Panc1 (cell line): ENCODE results near the gene UBTF. TPM values are rescaled to one million over a fixed set of nuclear protein-coding genes. Genes with fewer than 3 reads are reported as not detected.

ENCODE experiments used
- ATAC-seq: fragments of 200-7000 bp; cut with Tn5 transposase; 2 replicates; pipeline ENCODE4 v1.9.1; 2020; ENCODE audit warnings: mild to moderate bottlenecking, moderate library complexity
- BruUV-seq: library from RNA; stranded (reverse); fragments of 400-500 nt; replicated peaks from 2 replicates; lab custom pipeline; 2021; lab: Mats Ljungman, UMichigan
- CTCF ChIA-PET: fragments of 300-600 bp; sonication (Branson Sonifier 250); formaldehyde crosslinking; loops from one replicate; lab custom pipeline; 2022; ENCODE audit warnings: antibody characterized with exemption; lab: Charles Lee
- POLR2A ChIA-PET: fragments of 300-600 bp; sonication (Branson Sonifier 250); formaldehyde crosslinking; loops from one replicate; lab custom pipeline; 2022; ENCODE audit warnings: antibody characterized with exemption; lab: Charles Lee
- DNase-seq: peaks from one replicate; pipeline ENCODE4 v3.0.0-alpha.2; 2010; ENCODE audit warnings: low read depth, low spot score
- H3K27ac ChIP-seq: 2 replicates; pipeline ENCODE4 v1.5.1; 2011; ENCODE audit warnings: mild to moderate bottlenecking, low read length, inconsistent platforms
- H3K27me3 ChIP-seq: fragments of 200-500 bp; sonication (Bioruptor generic); 2 replicates; pipeline ENCODE4 v1.6.0; 2014; ENCODE audit warnings: low read length, inconsistent platforms; ENCODE audit not compliant: control insufficient read depth, insufficient read depth
- H3K36me3 ChIP-seq: fragments of 200-500 bp; sonication (Bioruptor generic); 2 replicates; pipeline ENCODE4 v1.5.1; 2014; ENCODE audit warnings: inconsistent platforms, mild to moderate bottlenecking, low read length, moderate library complexity; ENCODE audit not compliant: control insufficient read depth, insufficient read depth
- H3K4me1 ChIP-seq: 2 replicates; pipeline ENCODE4 v1.5.1; 2011; ENCODE audit warnings: inconsistent platforms, mild to moderate bottlenecking, low read length, moderate library complexity; ENCODE audit not compliant: control insufficient read depth, insufficient read depth
- H3K4me3 ChIP-seq, 2 experiments: 2 replicates each; pipeline ENCODE4 v1.5.1; 2011 to 2012; ENCODE audit warnings: low read depth in 2 of 2, low read length in 2 of 2, mild to moderate bottlenecking in 2 of 2, inconsistent platforms in 1 of 2, moderate library complexity in 1 of 2
- H3K9me3 ChIP-seq: fragments of 200-500 bp; sonication (Bioruptor generic); 2 replicates; pipeline ENCODE4 v1.5.1; 2014; ENCODE audit warnings: low read depth, mild to moderate bottlenecking, inconsistent platforms, low read length, moderate library complexity; ENCODE audit not compliant: control insufficient read depth, insufficient read depth
- CTCF ChIP-seq: fragments of 450-650 bp; IDR thresholded peaks from 2 replicates; pipeline ENCODE4 v1.5.1; 2017; ENCODE audit warnings: mild to moderate bottlenecking
- POLR2AphosphoS5 ChIP-seq: IDR thresholded peaks from 2 replicates; pipeline ENCODE4 v1.6.1; 2012; ENCODE audit warnings: mild to moderate bottlenecking, low read depth, low read length, moderate library complexity
- REST ChIP-seq, 2 experiments: IDR thresholded peaks; 2 replicates each; pipeline ENCODE4 v1.6.1; 2011 to 2012; ENCODE audit warnings: low read depth in 2 of 2, control low read depth in 1 of 2, low read length in 1 of 2, mild to moderate bottlenecking in 1 of 2, moderate library complexity in 1 of 2; ENCODE audit not compliant: insufficient read depth in 1 of 2
- SIN3A ChIP-seq: IDR thresholded peaks from 2 replicates; pipeline ENCODE4 v1.6.1; 2012; ENCODE audit warnings: low read depth, mild to moderate bottlenecking, low read length, moderate library complexity, borderline replicate concordance; ENCODE audit not compliant: insufficient read depth
- TCF7L2 ChIP-seq: IDR thresholded peaks from 2 replicates; pipeline ENCODE4 v1.6.1; 2011; ENCODE audit warnings: mild to moderate bottlenecking, low read depth, low read length, inconsistent platforms
- in situ Hi-C: cut with HindIII; loops from 2 replicates; pipeline ENCODE4 v1.10.0; 2016; ENCODE audit warnings: low sequenced_read_pairs, low pct_unique_long_range_greater_than_20kb
- intact Hi-C: fragments of 100-400 bp; cut with micrococcal nuclease; formaldehyde crosslinking; loops from one replicate; pipeline ENCODE4 v1.10.0; 2022; ENCODE audit not compliant: unreplicated experiment
- total RNA-seq: library from RNA; stranded (reverse); gene quantifications from one replicate; pipeline ENCODE4 v1.2.1, GENCODE V29; 2021; ENCODE audit not compliant: unreplicated experiment

Gene UBTF
- total RNA-seq, 1 experiment from 2014 or later, result 116 TPM

GRCh38 chr17:44204441-44204882 lies 15.0 kb downstream of the UBTF start:
- in situ Hi-C loops, result no loop called here
- TF ChIP-seq CTCF (no peak), SIN3A (no peak), REST (IDR thresholded peaks at IDR 0.05; ENCODE audit: insufficient read depth in 1 of 2, low read depth in 2 of 2, low read length in 1 of 2) (no peak), POLR2AphosphoS5 (no peak), TCF7L2 (no peak)
- POLR2A ChIA-PET, result no interaction called here

GRCh38 chr17:44203731-44204440 lies 15.6 kb downstream of the UBTF start:
- TF ChIP-seq SIN3A, result no peak
- TF ChIP-seq POLR2AphosphoS5, result no peak
- peak; percentile 81 for TF ChIP-seq CTCF
- no peak for TF ChIP-seq TCF7L2
- TF ChIP-seq REST (IDR thresholded peaks at IDR 0.05; ENCODE audit: insufficient read depth in 1 of 2, low read depth in 2 of 2, low read length in 1 of 2), result no peak
- DNase-seq, result no peak
- no TSS peak for BruUV-seq
- no peak for ATAC-seq
- Histone ChIP-seq H3K4me3 (no peak overlapping the region), H3K27ac (no peak overlapping the region), H3K4me1 (peaks cover 14% of the 10 kb centered on the region), H3K36me3 (no peaks in the 10 kb centered on the region; the same call in 1 of the 2 replicates), H3K27me3 (no peaks in the 10 kb centered on the region), H3K9me3 (no peaks in the 10 kb centered on the region)
- in situ Hi-C loops, result no loop called here
- intact Hi-C loops, result no loop called here
- ChIA-PET CTCF (no interaction called here), POLR2A (no interaction called here)

More at GRCh38 chr17:44204441-44204882, 15.0 kb downstream of the UBTF start:
- H3K27ac ChIP-seq, result no peak overlapping the region
- no peak for ATAC-seq
- intact Hi-C loops, result no loop called here
- no peaks in the 10 kb centered on the region for H3K27me3 ChIP-seq
- no peaks in the 10 kb centered on the region for H3K36me3 ChIP-seq
- CTCF ChIA-PET, result no interaction called here
- no TSS peak for BruUV-seq
- H3K4me3 ChIP-seq, result no peak overlapping the region
- peaks cover 14% of the 10 kb centered on the region for H3K4me1 ChIP-seq
- H3K9me3 ChIP-seq, result no peaks in the 10 kb centered on the region
- DNase-seq, result no peak
